Glomerular endothelial cell (primary cell): ENCODE data around the gene FABP3. TPM values are rescaled to one million over a fixed set of nuclear protein-coding genes. Genes with fewer than 3 reads are reported as not detected.

Experiments
- DNase-seq: peaks from one replicate; pipeline ENCODE4 v3.0.0-alpha.2; 2011; ENCODE audit warnings: low read depth, low spot score; ENCODE audit errors: extremely low read depth
- total RNA-seq: library from RNA; depleted of rRNA; stranded (reverse); fragments of >200 nt; gene quantifications from 2 replicates; pipeline ENCODE4 v1.2.3, GENCODE V29; 2015

FABP3 gene
- 9.3 TPM in 1 of 2 replicates, not detected in the other for total RNA-seq

DNA sequence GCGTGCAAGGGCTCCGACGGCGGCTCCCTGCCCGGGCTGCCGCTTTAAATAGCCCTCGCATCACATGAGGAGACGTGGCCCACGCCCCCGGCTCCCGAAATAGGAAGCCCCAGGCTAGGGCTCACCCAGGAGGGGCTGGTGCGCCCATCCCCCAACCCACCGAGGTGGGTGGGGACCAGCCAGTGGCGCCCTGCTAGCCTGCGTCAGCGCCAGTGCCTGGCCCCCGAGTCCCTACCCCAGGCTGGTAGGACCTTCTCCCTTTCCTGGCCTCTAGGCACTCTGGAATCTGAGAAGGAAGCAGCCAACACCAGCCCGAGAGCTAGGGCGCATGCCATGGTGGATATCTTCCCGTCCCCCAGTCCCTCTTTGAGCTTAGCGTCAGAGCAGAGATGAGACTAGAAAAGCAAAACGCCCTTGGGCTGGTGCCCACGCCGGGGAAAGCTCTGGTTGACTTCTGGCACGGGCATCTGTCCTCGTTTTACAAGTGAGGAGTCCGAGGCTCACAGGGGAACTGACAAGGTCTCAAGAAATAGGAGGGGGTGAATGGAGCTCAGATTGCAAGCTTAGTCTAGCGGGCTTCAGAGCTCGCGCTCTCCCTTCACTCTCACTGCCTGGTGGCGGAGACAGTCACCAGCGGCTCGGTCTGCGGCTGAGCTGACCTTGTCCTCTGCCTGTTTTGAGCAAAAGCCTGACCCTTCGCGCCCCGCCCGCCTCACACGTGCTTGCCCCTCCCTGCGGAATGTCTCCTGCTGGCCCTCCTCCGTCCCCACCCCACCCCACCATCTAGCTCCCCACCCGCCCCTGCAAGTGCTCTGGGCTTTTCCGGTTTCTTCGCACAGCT, at the start of gene FABP3:
FABP3 (minus strand) TSS at position 21 of the 841 bp plus-strand sequence. CDS start 62 bp downstream, outside the sequence.
- DNase-seq, result no peak

DNA sequence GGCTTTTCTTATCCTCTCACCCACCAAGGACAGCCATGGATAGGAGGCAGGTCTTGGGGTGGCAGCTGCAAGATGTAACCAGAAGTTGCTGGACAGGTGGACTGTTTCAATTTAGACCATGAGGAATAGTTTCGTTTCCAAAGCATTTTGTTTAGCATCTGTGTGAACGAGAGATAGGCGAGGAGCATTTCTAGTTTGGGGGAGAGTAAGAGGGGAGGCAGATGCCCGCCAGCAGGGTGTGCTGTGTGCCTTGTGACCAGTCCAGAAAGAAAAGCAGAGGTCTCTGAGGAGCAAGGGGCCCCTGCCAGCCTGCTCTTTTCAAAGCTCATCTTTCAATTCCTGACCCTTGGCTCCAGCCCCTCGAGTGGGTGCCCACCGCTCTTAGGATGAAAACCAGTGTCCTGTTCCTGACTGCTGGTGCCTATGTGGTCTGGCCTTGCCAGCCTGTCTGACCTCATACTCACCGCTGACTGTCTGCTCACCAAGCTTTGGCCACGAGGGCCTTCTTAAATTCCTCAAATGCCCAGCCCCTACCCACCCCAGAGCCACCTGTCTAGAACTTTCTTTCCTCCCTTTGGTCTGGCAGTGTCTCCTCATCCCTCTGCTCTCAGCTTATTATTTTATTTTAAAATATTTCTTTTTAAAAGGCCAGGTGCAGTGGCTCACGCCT, 48.6 kb upstream of the FABP3 start:
- DNase-seq, result no peak

DNA sequence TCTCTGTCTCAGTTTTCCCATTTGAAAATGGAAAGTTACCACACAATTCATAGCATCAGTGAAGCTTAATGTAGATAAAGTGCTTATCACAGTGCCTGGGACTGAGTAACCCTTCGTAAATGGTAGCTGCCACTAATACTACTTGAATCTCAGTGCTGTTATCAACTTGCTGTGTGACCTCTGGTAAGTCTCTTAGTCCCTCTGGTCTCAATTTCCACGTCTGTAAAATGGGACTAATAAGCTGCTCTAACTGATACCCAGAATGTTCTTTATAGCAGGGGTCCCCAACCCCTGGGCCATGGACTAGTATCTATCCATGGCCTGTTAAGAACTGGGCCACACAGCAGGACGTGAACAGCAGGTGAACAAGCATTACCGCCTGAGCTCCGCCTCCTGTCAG, 47.8 kb upstream of the FABP3 start:
- no peak for DNase-seq

DNA sequence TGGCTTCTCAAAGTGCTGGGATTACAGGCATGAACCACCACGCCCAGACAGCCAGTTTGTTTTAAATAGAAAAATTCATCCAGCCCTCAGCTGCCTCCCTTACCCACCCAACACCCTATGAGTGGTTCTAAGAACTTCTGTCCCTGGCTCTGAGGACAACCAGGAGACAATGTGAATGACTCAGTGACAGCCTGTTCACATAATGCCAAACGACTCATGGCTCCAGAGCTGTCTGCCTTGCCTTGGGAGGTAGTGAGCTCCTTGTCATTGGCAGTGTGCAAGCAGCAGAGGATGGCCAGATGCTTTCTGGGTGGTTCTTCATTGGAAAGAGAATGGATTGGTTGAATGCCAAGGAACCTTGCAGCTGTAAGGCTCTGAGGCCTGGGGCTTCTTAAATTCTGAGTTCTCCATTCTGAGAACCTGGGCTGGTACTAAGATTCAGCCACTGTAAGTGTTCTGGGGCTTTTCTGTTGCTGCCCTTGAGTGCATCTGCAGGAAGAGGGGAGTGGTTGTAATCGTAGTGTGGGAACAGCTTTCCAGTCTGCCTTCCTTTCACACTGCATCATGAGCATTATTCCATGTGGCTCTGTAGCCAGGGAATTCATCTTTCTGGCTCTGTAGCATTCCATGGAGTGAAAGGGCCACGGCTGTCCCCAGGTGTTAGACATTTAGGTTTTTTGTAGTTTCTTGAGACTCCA, 45.9 kb upstream of the FABP3 start:
- no peak for DNase-seq

DNA sequence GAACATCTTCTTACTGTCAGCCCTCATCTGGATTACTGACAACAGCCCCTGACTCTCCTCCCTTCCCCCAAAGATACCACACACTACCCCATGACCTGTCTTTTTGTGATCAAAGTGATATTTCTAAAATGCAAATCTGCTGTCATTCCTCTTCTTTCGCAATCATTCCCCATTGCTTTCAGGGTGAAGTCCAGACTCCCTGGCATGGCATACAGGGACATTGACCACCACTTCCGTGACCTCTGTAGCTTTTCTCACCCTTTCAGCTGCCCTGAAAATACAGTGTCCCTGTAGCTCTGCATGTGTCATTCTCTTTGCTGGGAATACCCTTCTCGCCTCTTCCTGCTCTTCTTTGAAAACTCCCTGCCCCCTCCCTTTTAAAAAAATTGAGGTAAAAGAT, 44.3 kb upstream of the FABP3 start:
- no peak for DNase-seq

DNA sequence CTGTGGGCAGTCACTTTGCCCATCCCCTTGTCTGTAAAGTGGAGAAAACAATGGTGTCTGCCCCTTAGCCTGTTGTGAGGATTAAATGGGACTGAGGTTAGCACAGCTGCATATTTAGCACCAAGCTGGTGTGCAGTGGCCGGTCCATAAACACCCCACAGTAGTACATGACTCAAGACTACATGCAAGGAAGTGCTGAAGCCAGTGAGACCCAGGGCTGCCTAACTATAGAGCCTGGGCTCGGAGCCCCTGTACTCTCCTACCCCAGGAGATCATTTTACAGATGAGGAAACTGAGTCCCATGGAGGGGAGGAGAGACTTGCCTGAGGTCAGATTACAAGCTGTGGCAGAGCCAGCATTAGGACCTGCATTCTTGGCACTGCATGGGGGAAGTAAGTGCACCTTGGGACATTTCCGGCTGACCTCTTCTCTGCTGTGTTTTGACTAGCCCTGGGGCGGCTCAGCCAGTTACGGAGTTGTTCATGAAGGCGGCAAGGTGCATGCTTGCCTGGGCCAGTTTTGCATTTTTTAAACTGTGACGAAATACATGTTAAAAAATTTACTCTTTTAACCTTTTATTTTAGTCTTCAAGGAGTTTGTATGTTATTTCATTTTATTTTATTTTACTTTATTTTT, 43.3 kb upstream of the FABP3 start:
- DNase-seq, result no peak

DNA sequence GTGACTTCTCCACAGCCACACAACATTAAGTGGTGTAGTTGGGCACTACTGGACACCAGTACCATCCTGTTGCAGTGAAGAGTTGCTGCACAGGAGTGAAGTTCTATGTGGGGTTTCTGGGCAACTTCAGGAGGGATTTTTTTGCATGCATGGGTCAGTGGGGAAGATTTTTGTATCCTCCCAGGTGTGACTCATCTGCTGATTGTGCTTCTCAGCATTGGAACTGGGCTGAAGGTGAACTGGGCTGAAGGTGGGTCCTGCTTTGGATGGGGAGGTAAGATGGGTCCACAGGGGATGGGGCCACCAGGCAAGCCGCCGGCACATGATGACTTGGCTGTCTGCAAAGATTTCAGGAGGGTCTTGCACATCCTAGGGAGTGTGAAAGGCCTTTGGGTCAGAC, 42.8 kb upstream of the FABP3 start:
- no peak for DNase-seq

DNA sequence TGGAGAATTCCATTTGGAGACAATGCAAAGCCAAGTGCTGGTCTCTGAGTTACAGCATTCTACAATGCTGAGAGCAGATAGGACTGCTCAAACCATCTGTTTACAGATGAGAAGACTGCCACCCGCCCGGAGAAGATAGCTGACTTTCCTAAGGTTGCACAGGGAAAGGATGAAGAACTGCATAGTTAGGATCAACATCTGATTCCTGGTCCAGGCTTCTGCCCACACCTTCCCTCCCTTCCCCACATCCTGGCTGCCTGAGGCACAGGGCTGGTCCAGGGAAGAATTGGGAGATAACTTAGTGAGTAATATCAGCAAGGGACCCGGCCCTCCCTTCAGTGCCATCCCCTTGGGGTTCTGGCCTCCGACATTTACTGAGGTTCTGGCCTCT, 42.1 kb upstream of the FABP3 start:
- DNase-seq, result no peak

DNA sequence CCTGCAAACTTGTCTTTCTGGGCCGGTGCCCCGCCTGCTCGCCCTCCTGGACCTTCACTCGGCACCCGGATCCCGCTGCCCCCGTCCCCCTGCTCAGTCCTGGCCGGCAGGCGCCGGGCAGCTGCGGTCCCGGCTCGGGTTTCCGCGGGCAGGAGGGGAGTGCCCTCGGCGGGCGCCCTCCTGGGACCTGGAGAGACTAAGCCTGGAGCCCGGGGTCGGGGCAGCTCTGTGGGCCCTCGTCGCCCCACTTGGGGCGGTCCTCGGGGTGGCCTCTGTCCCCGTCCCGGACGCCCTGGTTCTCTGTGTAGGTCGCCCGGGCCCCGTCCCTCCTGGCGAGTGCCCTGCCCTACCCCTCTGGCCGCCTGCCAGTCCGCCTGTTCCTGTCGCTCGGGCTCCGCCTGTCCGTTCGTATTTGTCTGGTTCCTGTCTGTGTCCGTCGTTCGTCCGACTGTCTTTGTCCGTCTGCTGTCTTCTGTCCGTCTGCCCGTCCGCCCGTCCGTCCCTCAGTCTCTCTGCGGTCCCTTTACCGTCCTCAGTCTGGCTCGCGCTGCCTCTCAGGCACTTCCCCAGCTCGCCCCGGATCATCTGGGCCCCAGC, 40.6 kb upstream of the FABP3 start:
- DNase-seq, result no peak

DNA sequence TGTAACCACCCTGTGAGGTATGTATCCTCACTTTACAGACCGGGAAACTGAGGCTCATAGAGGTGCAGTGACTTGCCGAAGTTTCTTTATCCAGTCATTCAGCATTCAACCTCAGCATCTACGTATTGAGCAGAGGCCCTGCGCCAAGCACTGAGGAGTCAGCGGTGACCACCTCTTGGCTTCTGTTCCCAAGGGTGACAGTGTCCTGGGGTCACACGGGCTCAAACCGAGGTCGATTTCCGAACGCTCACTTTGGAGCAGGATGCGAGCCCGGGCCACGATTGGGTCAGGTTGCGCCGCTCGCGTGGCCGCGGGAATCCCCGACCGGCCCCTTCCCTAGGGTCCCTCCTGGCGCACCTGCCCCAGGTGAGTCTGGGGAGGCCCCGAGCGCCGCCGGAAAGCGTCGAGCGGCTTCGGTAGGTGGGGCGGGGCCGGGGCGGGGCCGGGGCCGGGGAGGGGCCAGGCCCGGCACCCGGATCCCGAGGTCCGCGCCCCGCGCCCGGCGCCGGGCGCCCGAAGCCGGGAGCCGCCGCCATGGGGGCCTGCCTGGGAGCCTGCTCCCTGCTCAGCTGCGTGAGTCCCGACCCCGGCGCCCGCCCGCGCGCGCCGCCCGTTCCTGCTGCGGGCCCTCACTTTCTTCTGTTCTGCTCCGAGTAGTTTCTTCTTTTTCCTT, 40.0 kb upstream of the FABP3 start, which contains the start of gene SERINC2:
SERINC2 (plus strand) TSS at position 482 of the 673 bp plus-strand sequence; CDS start at position 535, 53 bp downstream.
- no peak for DNase-seq

DNA sequence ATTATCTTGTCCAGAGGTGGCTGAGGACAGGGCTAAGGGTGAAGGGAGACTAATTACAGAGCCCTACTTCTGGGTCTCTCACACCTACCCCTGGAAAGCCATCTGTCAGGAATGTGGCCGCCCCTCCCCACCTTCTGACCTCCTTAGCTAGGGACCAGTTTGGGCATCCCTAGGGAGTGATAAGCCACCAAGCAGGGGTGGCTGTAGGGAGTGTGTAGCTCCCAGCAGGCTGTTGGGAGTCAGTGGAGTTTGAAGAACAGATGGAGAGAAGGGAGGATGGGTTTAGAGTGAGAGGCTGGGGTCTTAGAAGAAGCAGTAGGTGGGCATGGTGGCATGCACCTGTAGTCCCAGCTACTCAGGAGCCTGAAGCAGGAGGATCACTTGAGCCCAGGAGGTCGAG, 39.3 kb upstream of the FABP3 start:
- no peak for DNase-seq

DNA sequence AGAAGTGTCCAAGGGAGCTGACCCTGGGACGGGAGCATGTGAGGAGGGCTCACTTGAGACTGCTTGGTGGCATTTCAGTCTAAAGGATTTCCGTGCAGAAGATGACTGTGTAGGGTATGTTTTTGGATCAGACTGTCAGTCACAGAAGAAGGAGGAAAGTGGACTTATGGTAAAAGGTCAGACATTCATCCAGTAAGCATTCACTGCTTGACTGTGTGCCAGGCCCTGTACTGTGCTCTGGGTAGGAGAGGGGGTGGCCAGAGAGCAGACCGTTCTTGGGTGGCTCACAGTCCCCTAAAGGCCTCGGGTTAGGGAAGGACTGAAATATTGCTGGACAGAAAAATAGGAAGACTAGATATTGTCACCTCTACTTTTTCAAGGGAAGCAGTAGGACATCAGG, 38.0 kb upstream of the FABP3 start:
- DNase-seq, result no peak

DNA sequence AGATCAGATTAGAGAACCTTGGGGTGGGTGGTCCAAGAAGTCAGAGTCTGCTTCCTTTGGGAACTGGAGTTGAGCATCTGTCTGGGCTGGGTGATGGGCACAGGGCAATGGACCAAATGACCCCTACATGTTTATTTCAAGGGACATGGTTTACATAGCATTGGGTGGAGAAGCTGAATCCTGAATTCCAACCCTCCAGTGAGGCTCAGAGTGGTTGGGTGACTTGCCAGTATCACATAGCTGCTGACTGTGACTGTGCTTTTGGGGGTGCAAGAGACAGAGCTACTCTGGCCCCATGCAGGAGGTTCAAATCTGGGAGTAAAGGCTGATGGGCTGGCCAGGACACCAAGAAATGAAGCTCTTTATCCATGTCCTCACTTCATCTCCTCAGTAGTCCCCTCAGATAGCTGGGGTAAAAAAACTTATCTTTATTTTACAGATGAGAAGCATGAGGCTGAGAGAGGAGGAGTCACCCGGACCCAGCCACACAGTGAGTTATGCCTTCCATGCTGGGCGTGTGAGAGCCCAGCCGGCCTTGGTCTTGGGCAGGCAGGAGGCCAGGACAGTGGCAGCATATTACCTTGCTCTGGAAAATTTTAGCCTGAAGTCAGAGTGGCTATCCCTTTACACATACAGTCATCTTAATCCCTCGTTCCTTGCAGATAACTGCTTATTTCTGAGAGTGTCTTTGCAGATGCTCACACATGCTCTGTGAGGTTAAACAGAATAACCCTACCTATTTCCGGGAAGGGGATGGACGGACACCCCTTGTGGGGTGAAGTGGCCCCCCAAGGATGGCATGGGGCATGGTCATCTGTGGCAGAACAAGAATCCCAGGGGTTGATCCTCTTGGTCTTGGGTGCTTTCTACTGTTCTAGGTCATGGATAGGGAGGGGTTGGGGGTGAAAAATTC, 37.3 kb upstream of the FABP3 start:
- DNase-seq, result no peak

DNA sequence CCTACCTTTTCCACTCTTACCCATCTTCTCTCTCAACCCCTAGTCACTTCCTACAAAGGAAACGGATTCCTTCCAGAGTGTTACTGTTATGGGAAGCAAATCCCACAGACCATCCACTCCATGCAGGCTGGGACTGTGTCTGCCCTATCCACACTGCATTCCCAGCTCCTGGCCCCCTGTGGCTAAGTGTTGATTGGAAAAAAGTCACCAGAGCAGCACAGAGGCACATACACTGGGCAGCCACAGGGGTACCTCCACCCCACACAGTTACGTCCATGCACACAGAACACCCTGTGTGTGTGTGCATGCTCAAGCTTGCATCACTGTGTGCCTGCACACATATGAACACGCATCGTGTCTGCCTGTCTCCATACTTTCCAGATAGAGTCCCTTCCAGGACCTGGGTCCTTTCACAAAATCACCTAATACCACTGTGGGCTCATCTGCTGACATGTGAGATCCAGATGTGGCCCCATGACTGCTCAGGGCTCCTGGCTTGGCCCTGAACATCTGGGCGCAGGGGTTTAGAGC, 36.0 kb upstream of the FABP3 start:
- DNase-seq, result no peak

DNA sequence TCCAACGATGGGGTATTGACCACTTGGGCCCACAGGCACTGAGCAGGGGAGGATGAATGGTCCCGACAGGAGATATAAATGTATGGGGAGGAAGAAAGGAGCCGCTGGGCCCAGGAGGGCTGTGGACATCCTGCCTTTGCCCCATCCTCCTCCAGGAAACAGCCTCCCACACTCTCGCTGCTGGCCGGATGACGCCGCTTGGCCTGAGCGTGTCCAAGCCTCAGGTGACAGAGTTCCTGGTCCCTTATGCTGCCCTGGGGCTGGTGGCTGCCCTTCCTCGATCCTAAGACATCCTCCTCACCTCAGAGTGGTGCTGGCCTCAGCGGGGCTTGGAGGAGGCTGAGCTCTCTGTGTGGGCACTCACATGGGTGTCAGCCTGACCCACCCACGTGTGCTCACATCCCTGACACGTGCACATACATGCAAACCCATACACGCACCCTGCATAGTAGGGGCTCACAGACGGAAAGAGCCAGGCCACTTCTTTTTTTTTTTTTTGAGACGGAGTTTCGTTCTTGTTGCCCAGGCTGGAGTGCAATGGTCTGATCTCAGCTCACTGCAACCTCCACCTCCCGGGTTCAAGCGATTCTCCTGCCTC, 34.3 kb upstream of the FABP3 start:
- DNase-seq, result no peak

DNA sequence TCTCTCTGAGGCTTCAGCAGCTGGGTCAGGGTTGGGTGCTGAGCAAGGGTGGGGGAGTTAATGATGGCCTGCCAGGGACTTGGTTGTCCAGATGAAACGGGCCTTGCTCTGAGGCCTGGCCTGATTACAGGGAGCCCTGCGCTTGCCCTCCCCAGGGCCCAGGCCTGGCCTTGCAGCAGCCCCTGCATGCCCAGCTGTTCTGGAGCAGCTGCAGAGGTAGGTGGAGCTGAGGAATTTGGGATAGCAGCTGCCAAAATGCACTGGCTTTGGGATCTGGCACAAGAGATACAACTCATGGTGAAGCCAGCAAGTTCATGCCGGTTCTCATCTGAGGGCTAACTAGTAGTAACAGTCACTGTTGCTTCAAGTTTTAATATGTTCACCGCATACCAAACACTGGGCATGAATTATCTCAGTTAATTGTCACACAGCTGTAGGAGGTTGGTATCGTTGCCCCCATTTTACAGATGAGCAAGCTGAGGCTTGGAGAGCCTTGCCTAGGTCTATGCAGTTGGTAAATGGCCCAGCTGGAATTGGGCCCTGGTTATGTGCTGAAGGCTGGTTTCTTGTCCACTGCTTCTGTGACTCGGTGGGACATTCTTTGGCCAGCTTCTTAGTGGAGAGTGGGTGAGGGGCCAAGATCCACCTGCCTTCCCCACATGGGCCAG, 32.8 kb upstream of the FABP3 start:
- no peak for DNase-seq

DNA sequence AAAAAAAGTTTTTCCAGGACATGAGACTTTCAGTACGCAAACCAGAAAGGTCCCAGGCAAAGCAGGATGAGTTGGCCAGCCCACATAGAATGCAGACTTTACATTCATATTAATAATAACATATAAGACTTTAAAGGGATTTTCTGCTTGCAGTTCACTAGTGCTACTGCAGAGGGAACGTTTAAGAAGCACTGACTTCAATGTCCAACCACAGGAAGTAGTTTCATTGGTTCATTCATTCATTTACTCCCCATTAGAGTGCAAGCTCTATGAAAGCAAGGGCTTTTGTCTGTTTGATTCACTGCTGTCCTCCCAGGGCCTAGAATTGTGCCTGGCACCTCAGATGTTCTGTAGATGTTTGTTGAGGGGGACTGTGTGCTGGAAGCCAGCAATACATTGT, 28.4 kb upstream of the FABP3 start:
- no peak for DNase-seq

DNA sequence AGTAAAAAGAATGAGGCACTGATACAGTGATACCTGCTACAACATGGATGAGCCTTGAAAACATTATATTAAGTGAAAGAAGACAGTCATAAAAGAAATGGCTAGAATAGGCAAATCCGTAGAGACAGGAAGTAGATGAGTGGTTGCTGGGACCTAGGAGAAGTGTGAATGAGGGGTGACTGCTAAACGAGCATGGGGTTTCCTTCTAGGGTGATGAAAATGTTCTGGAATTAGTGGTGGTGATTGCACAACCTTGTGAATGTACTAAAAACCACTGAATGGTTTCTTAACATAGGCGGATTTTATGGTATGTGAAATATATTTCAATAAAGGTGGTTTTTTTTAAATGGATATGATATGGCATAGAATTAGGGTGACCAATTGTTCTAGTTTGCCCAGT, 27.5 kb upstream of the FABP3 start:
- DNase-seq, result no peak
